Measurements from ENCODE around the gene PTPA.

Gene PTPA

GRCh38 chr9:129097671-129098306, 13.4 kb upstream of the PTPA start:
- CTCF ChIA-PET, result interaction anchor here (0.6 kb wide), 1 partner anchor 524 kb away, joined by 4 read pairs; no protein-coding TSS in a partner anchor
- Mint-ChIP-seq H3K27me3 (no peaks in the 10 kb centered on the region), H3K27ac (no peak overlapping the region), H3K4me3 (no peak overlapping the region), H3K36me3 (no peaks in the 10 kb centered on the region), H3K4me1 (no peaks in the 10 kb centered on the region), H3K9me3 (no peaks in the 10 kb centered on the region)
- DNase-seq, result no peak

- Mint-ChIP-seq H3K27me3 (no peaks in the 10 kb centered on the region), H3K4me1 (no peaks in the 10 kb centered on the region), H3K36me3 (no peaks in the 10 kb centered on the region), H3K27ac (no peak overlapping the region), H3K9me3 (no peaks in the 10 kb centered on the region), H3K4me3 (no peak overlapping the region)
- CTCF ChIA-PET, result no interaction called here
- no peak for DNase-seq
Observed at GRCh38 chr9:129098328-129098727, 12.9 kb upstream of the PTPA start.

GRCh38 chr9:129100383-129101169, 10.6 kb upstream of the PTPA start:
- no peak overlapping the region for H3K4me3 Mint-ChIP-seq
- no peaks in the 10 kb centered on the region for H3K36me3 Mint-ChIP-seq
- no peak overlapping the region for H3K27ac Mint-ChIP-seq

GRCh38 chr9:129101279-129101678, 9.9 kb upstream of the PTPA start:
- Mint-ChIP-seq H3K4me3 (no peak overlapping the region), H3K27me3 (no peaks in the 10 kb centered on the region), H3K36me3 (no peaks in the 10 kb centered on the region), H3K4me1 (no peaks in the 10 kb centered on the region), H3K9me3 (no peaks in the 10 kb centered on the region), H3K27ac (no peak overlapping the region)
- DNase-seq, result no peak
- CTCF ChIA-PET, result no interaction called here

More at GRCh38 chr9:129100383-129101169, 10.6 kb upstream of the PTPA start:
- CTCF ChIA-PET, result no interaction called here
- no peak for DNase-seq
- Mint-ChIP-seq H3K27me3 (no peaks in the 10 kb centered on the region), H3K4me1 (no peaks in the 10 kb centered on the region), H3K9me3 (no peaks in the 10 kb centered on the region)

- peaks cover 4% of the 10 kb centered on the region for H3K27me3 Mint-ChIP-seq
- no peaks in the 10 kb centered on the region for H3K9me3 Mint-ChIP-seq
- no peak overlapping the region for H3K4me3 Mint-ChIP-seq
- CTCF ChIA-PET, result interaction anchor here (1.0 kb wide), 1 partner anchor 21 kb away, joined by 5 read pairs; the partner anchor contains the start of gene DOLPP1
- no peaks in the 10 kb centered on the region for H3K4me1 Mint-ChIP-seq
- H3K36me3 Mint-ChIP-seq, result peaks cover 1% of the 10 kb centered on the region
- no peak overlapping the region for H3K27ac Mint-ChIP-seq
- no peak for DNase-seq
Observed at GRCh38 chr9:129102095-129102525, 9.1 kb upstream of the PTPA start.

- no peak overlapping the region for H3K4me3 Mint-ChIP-seq
- H3K27ac Mint-ChIP-seq, result no peak overlapping the region
- no peaks in the 10 kb centered on the region for H3K9me3 Mint-ChIP-seq
- H3K36me3 Mint-ChIP-seq, result peaks cover 1% of the 10 kb centered on the region
- peaks cover 4% of the 10 kb centered on the region for H3K27me3 Mint-ChIP-seq
- H3K4me1 Mint-ChIP-seq, result no peaks in the 10 kb centered on the region
- CTCF ChIA-PET, result interaction anchor here (1.0 kb wide), 1 partner anchor 22 kb away, joined by 5 read pairs; the partner anchor contains the start of gene DOLPP1
- DNase-seq, result peak; percentile 38
Observed at GRCh38 chr9:129102791-129103594, 8.2 kb upstream of the PTPA start.

- DNase-seq, result no peak
- CTCF ChIA-PET, result no interaction called here
- peaks cover 1% of the 10 kb centered on the region for H3K36me3 Mint-ChIP-seq
- no peak overlapping the region for H3K4me3 Mint-ChIP-seq
- H3K9me3 Mint-ChIP-seq, result no peaks in the 10 kb centered on the region
- H3K4me1 Mint-ChIP-seq, result peaks cover under 1% of the 10 kb centered on the region
- no peak overlapping the region for H3K27ac Mint-ChIP-seq
- peaks cover 8% of the 10 kb centered on the region for H3K27me3 Mint-ChIP-seq
Observed at GRCh38 chr9:129103595-129103965, 7.6 kb upstream of the PTPA start.

GRCh38 chr9:129104051-129104450, 7.2 kb upstream of the PTPA start:
- H3K27ac Mint-ChIP-seq, result no peak overlapping the region
- H3K36me3 Mint-ChIP-seq, result peaks cover 1% of the 10 kb centered on the region
- CTCF ChIA-PET, result no interaction called here
- no peaks in the 10 kb centered on the region for H3K9me3 Mint-ChIP-seq
- H3K4me3 Mint-ChIP-seq, result no peak overlapping the region
- H3K4me1 Mint-ChIP-seq, result peaks cover 2% of the 10 kb centered on the region
- peaks cover 12% of the 10 kb centered on the region for H3K27me3 Mint-ChIP-seq
- DNase-seq, result no peak

GRCh38 chr9:129105857-129106694, 5.1 kb upstream of the PTPA start:
- CTCF ChIA-PET, result interaction anchor here (1.0 kb wide), 1 partner anchor 12 kb away, joined by 3 read pairs; no protein-coding TSS in a partner anchor
- no peak for DNase-seq
- Mint-ChIP-seq H3K4me3 (no peak overlapping the region), H3K27me3 (peaks cover 18% of the 10 kb centered on the region), H3K4me1 (peaks cover 7% of the 10 kb centered on the region), H3K9me3 (no peaks in the 10 kb centered on the region), H3K27ac (no peak overlapping the region), H3K36me3 (peaks cover 1% of the 10 kb centered on the region)

- Mint-ChIP-seq H3K27me3 (peaks cover 18% of the 10 kb centered on the region), H3K36me3 (peaks cover 1% of the 10 kb centered on the region), H3K27ac (no peak overlapping the region), H3K9me3 (no peaks in the 10 kb centered on the region), H3K4me1 (peaks cover 14% of the 10 kb centered on the region), H3K4me3 (no peak overlapping the region)
- CTCF ChIA-PET, result no interaction called here
- no peak for DNase-seq
Observed at GRCh38 chr9:129107651-129108050, 3.6 kb upstream of the PTPA start.

GRCh38 chr9:129108083-129108804, 3.0 kb upstream of the PTPA start:
- Mint-ChIP-seq H3K27ac (no peak overlapping the region), H3K9me3 (no peaks in the 10 kb centered on the region), H3K36me3 (peaks cover 1% of the 10 kb centered on the region), H3K27me3 (peaks cover 18% of the 10 kb centered on the region), H3K4me1 (peaks cover 19% of the 10 kb centered on the region), H3K4me3 (peak overlapping the region; percentile 2)
- CTCF ChIA-PET, result no interaction called here
- no peak for DNase-seq

GRCh38 chr9:129108805-129109536, 2.2 kb upstream of the PTPA start:
- no peaks in the 10 kb centered on the region for H3K9me3 Mint-ChIP-seq
- peaks cover 1% of the 10 kb centered on the region for H3K36me3 Mint-ChIP-seq
- H3K4me1 Mint-ChIP-seq, result peaks cover 23% of the 10 kb centered on the region
- H3K4me3 Mint-ChIP-seq, result peak overlapping the region; percentile 96
- H3K27ac Mint-ChIP-seq, result peak overlapping the region; percentile 81
- peaks cover 18% of the 10 kb centered on the region for H3K27me3 Mint-ChIP-seq
- CTCF ChIA-PET, result no interaction called here
- no peak for DNase-seq

GRCh38 chr9:129109537-129109903, 1.7 kb upstream of the PTPA start:
- DNase-seq, result peak; percentile 48
- Mint-ChIP-seq H3K27me3 (peaks cover 18% of the 10 kb centered on the region), H3K36me3 (peaks cover 1% of the 10 kb centered on the region), H3K27ac (peak overlapping the region; percentile 81), H3K4me3 (peak overlapping the region; percentile 96), H3K4me1 (peaks cover 27% of the 10 kb centered on the region), H3K9me3 (no peaks in the 10 kb centered on the region)
- CTCF ChIA-PET, result no interaction called here

Measured in activated naive CD4-positive, alpha-beta T cell treated with anti-CD3 and anti-CD28 coated beads, Interleukin-2, amount 10 ng/mL, durations not matched to agents 7 days and 5 days (primary cell).